Stimulated activated CD8-positive, alpha-beta memory T cell treated with anti-CD3 and anti-CD28 coated beads, Interleukin-4, amount 100 ng/mL, for 4 hours (primary cell): ENCODE data around the gene SHROOM3.

Source experiments
- DNase-seq, 2 donors: peaks; one replicate each; pipeline ENCODE4 v3.0.0-alpha.2; 2020; ENCODE audit warnings: low read depth in 2 of 2, low spot score in 1 of 2

SHROOM3 gene

GRCh38 chr4:76622717-76623116 lies 187.7 kb downstream of the SHROOM3 start:
- DNase-seq = no peak

DNA sequence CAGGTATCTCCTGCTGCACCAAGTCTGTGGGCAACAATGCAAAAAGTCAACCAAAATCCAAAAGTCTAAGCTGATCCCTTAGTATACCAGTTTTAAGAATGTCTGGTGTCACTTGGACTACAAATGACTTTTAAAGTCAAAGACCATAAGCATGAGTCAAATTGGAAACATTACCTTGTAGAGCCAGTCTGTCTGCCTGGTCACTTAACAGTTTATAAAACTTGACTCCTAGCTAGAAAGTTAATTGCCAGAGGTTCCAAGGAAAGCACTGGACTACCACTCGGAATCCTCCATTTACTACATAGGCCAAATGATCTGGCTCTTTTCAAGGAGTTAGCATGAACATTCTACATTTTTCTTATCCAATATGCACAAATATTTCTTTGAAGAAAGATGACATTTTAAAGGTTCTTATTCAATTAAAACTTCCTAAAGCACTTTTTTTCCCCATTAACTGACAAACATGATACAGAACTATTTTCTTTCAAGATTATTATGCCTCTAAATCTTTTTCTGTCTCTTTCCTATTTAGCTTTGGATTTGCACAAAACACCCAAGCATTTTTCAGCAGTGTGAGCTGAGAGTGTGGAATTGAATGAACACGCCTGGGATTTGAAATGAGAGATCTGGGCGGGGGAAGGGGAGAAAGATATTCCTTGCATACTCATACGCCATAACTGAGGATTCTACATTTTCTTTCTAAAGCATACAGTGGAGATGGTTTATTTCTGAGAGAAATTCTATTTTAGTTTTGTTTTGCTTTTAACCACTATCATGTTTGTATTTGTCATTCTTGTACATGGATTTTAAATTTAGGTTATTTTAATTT lies 188.4 kb downstream of the SHROOM3 start:
- no peak for DNase-seq

GRCh38 chr4:76624241-76624681 lies 189.2 kb downstream of the SHROOM3 start:
- no peak for DNase-seq

GRCh38 chr4:76624931-76625715 lies 190.1 kb downstream of the SHROOM3 start:
- DNase-seq = no peak

GRCh38 chr4:76626686-76627465 lies 191.8 kb downstream of the SHROOM3 start:
- DNase-seq = no peak

DNA sequence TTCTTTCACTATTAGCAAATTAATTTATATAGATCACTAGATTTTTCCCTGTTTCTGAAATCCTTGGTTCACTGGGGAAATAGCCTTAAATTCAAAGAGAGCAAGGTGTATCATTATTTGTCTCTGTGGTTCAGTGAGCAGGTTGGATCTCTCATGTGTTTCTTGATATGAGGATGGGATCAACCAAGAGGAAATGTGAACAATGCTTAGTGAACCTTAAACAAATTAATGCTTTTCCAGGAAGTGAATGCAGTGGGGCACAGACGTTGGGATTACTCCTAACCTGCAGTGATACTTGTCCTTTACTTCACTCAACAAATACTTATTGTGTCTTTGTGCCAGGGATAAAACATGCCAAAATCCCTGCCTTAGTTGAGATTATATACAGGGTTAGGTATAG lies 193.2 kb downstream of the SHROOM3 start:
- DNase-seq = no peak

GRCh38 chr4:76630741-76631140 lies 195.7 kb downstream of the SHROOM3 start:
- DNase-seq = no peak

- no peak for DNase-seq
Measured at GRCh38 chr4:76634220-76634619, 199.2 kb downstream of the SHROOM3 start.

DNA sequence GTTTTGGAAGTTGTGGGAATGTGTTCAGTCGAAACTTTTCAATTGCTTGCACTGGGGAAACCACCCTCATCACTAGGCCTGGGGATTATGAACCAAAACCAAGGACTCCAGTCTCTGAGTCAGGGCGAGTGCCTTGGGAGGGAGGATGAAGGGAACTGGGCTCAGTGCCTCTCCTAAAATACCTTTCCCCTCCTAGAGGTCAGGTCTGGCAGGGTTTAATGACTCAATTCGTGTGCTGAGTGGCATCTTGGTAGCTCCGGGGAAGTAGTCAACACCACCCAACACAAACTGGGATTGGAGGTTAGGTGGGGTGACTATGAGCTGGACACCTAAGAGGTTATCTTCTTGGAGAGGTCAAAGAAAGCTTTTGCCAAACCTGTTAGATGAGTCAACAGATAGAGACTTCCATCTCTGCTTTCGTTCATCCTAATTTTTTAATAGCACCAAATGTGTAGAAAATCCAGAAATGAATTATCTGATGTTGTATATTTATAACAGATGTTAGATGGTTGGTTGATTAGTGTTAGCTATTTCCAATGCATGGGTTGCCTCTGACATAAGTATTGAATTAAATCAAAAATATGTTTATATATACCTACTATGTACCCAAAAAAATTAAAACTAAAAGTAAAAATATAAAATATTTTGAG lies 202.8 kb downstream of the SHROOM3 start:
- no peak for DNase-seq

DNA sequence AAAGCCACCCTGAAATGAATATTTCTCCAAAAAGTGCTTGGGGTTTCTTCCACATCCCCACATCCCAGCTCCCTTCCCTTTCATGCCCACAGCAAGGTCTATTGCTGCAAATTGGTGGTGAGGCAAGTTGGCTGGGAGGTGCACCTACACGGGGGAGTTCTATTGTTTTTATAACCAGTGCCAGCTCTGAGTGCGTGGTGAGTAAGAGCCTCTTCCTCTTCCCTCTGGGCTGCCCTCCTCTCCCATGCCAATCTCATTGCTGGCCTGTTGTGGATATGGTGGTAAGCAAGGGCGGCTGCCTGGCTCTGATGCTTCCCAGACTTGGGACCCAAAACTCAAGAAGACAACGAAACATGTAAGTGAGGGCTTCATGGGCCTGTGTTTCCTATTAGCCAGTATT lies 204.3 kb downstream of the SHROOM3 start:
- DNase-seq = no peak

- DNase-seq = no peak
Measured at GRCh38 chr4:76640353-76640910, 205.4 kb downstream of the SHROOM3 start.

- no peak for DNase-seq
Measured at GRCh38 chr4:76641351-76641750, 206.3 kb downstream of the SHROOM3 start.

DNA sequence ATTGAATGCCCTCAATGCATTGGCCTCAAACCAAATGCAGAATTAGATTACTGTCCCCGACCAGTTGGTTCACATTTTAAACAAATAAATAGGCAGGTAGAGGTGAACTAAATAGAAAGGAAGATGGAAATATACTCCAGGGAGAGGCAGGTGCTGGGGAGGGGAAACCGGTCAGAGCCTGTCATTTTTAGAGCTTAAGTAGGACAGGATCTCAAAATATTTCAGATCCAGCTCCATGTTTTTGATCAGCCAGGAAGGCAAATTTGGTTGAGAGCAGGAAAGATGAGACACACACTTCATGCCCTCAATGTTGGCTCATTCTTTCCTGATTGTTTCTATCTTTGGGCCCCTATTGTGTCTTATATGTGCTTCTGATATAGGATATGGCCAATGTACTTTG lies 206.7 kb downstream of the SHROOM3 start:
- no peak for DNase-seq

DNA sequence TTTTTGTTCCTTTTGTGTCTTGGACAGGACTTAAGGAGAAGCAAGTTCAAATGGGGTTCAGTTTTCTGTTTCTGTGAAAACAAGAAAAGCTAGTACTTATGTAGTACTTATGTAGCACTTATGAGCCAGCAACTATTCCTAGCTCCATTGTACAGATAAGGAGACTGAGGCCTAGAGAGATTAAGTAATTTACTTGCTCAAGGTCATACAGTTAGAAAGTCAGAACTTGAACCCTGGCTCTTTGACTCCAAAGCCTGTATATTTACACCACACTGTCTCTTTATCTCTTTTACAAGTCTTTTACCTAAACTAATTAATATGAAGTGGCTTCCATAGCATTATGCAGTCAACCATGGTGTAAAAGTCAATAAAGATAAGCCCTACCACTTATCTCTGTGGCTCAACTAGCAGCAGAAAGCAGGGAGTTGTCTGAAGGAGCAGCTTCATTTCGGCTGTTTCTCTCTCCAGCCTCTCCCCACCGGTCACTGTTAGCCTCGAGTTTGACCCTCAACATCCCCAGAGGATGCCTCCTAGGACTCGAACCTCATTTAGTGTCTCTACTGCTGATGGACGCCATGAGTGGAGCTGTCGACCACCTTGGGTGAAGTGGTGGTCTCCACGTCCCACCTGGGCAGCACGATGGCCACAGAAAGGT lies 209.9 kb downstream of the SHROOM3 start:
- DNase-seq = no peak

- DNase-seq = no peak
Measured at GRCh38 chr4:76649086-76649485, 214.1 kb downstream of the SHROOM3 start.

GRCh38 chr4:76651616-76652015 lies 216.6 kb downstream of the SHROOM3 start:
- DNase-seq = no peak

- DNase-seq = no peak
Measured at GRCh38 chr4:76652389-76652788, 217.4 kb downstream of the SHROOM3 start.

DNA sequence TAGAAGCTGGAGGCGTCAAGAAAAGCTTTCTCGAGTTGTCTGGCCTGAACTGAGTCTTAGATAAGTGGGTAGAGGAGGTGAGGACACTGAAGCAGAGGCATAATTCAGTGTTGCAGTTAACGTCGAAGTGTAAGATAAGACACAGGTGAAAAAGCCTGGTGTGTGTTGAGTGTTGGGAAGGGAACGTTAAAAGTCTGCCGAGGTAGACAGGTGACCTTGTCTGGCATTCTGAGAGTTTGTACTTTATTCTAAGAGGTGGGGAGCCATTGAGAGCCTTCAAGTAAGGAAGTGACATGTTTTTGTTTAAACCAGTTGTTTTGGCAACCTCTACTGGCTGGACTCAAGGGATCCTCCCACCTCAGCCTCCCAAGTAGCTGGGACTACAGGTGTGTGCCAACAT lies 219.1 kb downstream of the SHROOM3 start:
- DNase-seq = no peak

GRCh38 chr4:76654791-76655190 lies 219.8 kb downstream of the SHROOM3 start:
- DNase-seq = no peak
